B cell (primary cell): ENCODE data around the gene COL8A2. TPM values are rescaled to one million over a fixed set of nuclear protein-coding genes. Genes with fewer than 3 reads are reported as not detected.

ENCODE experiments used
- ATAC-seq: fragments of 200-7000 bp; cut with Tn5 transposase; one replicate; pipeline ENCODE4 v1.10.0; 2021; ENCODE audit warnings: low read depth, mild to moderate bottlenecking, moderate number of reproducible peaks, moderate library complexity
- CTCF ChIA-PET: fragments of 350-600 bp; sonication (Branson Sonifier 250); formaldehyde crosslinking; loops from one replicate; lab custom pipeline; 2021; ENCODE audit warnings: antibody characterized with exemption, inconsistent platforms; lab: Charles Lee
- POLR2A ChIA-PET: fragments of 350-600 bp; sonication (Branson Sonifier 250); formaldehyde crosslinking; loops from one replicate; lab custom pipeline; 2021; ENCODE audit warnings: antibody characterized with exemption; lab: Charles Lee
- DNase-seq: peaks from one replicate; pipeline ENCODE4 v3.0.0; 2013
- H2AFZ ChIP-seq: 2 replicates; pipeline ENCODE4 v1.6.1; 2012; ENCODE audit warnings: mild to moderate bottlenecking, low read depth, low read length; ENCODE audit not compliant: insufficient read depth, poor library complexity, severe bottlenecking
- H3K27ac ChIP-seq, 2 donors: 1 replicate in 1 of 2; 2 replicates in 1 of 2; pipeline ENCODE4 v1.5.1; 2012 to 2013; ENCODE audit warnings: low read length in 2 of 2, mild to moderate bottlenecking in 2 of 2, moderate library complexity in 1 of 2
- H3K27me3 ChIP-seq, 4 experiments: fragments of 200-600 bp in 1 of 4; sonication (generic) in 1 of 4; replicated peaks in 1 of 4; 1 replicate in 2 of 4; 2 replicates in 2 of 4; pipeline versions ENCODE4 v1.6.1 to v1.7.0; 2013 to 2016; ENCODE audit warnings: low read length in 3 of 4, mild to moderate bottlenecking in 2 of 4, mixed read lengths in 1 of 4, moderate library complexity in 1 of 4; ENCODE audit not compliant: insufficient read depth in 4 of 4, control insufficient read depth in 3 of 4; ENCODE audit errors: control extremely low read depth in 1 of 4
- H3K36me3 ChIP-seq, 2 experiments: replicated peaks in 1 of 2; 1 replicate in 1 of 2; 2 replicates in 1 of 2; pipeline versions ENCODE4 v1.6.1 to v1.7.1; 2013; ENCODE audit warnings: low read length in 1 of 2; ENCODE audit not compliant: insufficient read depth in 2 of 2, control insufficient read depth in 1 of 2; ENCODE audit errors: control extremely low read depth in 1 of 2, extremely low read depth in 1 of 2
- H3K4me1 ChIP-seq, 2 donors: fragments of 200-600 bp in 1 of 2; sonication (generic) in 1 of 2; 1 replicate in 1 of 2; 2 replicates in 1 of 2; pipeline versions ENCODE4 v1.5.1 to v1.6.1; 2013 to 2017; ENCODE audit warnings: low read length in 2 of 2; ENCODE audit not compliant: control insufficient read depth in 2 of 2, insufficient read depth in 2 of 2
- H3K4me2 ChIP-seq: replicated peaks from 2 replicates; pipeline ENCODE3; 2012; ENCODE audit warnings: mild to moderate bottlenecking, low read depth, low read length; ENCODE audit not compliant: poor library complexity, severe bottlenecking
- H3K4me3 ChIP-seq, 5 experiments: fragments of 200-600 bp in 1 of 5; sonication (generic) in 1 of 5; 1 replicate in 3 of 5; 2 replicates in 2 of 5; pipeline versions ENCODE4 v1.5.1 to v1.7.0; 2011 to 2016; ENCODE audit warnings: low read length in 4 of 5, mild to moderate bottlenecking in 4 of 5, low read depth in 2 of 5, control low read depth in 1 of 5, moderate library complexity in 1 of 5; ENCODE audit not compliant: insufficient read depth in 1 of 5; ENCODE audit errors: control extremely low read depth in 1 of 5, extremely low read depth in 1 of 5
- H3K79me2 ChIP-seq: fragments of 200-600 bp; sonication (generic); one replicate; pipeline ENCODE4 v1.6.0; 2016; ENCODE audit warnings: low read length; ENCODE audit not compliant: control insufficient read depth, insufficient read depth
- H3K9ac ChIP-seq: fragments of 200-600 bp; sonication (generic); 2 replicates; pipeline ENCODE4 v1.6.1; 2017; ENCODE audit warnings: mild to moderate bottlenecking, low read length, moderate library complexity
- H3K9me3 ChIP-seq, 3 donors: one replicate each; pipeline versions ENCODE4 v1.6.1 to v1.7.1; 2013; ENCODE audit warnings: low read length in 2 of 3; ENCODE audit not compliant: control insufficient read depth in 2 of 3, insufficient read depth in 1 of 3; ENCODE audit errors: control extremely low read depth in 1 of 3
- H4K20me1 ChIP-seq: 2 replicates; pipeline ENCODE4 v1.6.0; 2012; ENCODE audit warnings: mild to moderate bottlenecking, low read length; ENCODE audit not compliant: insufficient read depth, control insufficient read depth, poor library complexity, severe bottlenecking
- H3K27ac Mint-ChIP-seq: one replicate; pipeline ENCODE4 v1.8.0; 2021; ENCODE audit warnings: mixed read lengths
- H3K27me3 Mint-ChIP-seq: one replicate; pipeline ENCODE4 v1.8.0; 2021; ENCODE audit warnings: mixed read lengths
- H3K4me1 Mint-ChIP-seq: one replicate; pipeline ENCODE4 v1.8.0; 2021; ENCODE audit warnings: mixed read lengths
- H3K4me3 Mint-ChIP-seq: one replicate; pipeline ENCODE4 v1.8.0; 2021; ENCODE audit warnings: mixed read lengths
- H3K9me3 Mint-ChIP-seq: one replicate; pipeline ENCODE4 v1.8.0; 2022; ENCODE audit warnings: mixed read lengths; ENCODE audit not compliant: insufficient read depth
- CTCF ChIP-seq: fragments of 200-600 bp; IDR thresholded peaks from one replicate; pipeline ENCODE4 v1.8.0; 2022; ENCODE audit warnings: antibody characterized with exemption, mild to moderate bottlenecking
- EZH2 ChIP-seq: IDR thresholded peaks from 2 replicates; pipeline ENCODE4 v1.6.1; 2012; ENCODE audit warnings: borderline replicate concordance, low read depth, mild to moderate bottlenecking, moderate library complexity, low read length; ENCODE audit not compliant: insufficient read depth, poor library complexity, severe bottlenecking
- WGBS: methylation state at CpG from one replicate; pipeline ENCODE4 v1.1.5; 2013; ENCODE audit warnings: missing lambda C conversion rate; ENCODE audit not compliant: insufficient coverage; 5-methylcytosine and 5-hydroxymethylcytosine counted together
- intact Hi-C: fragments of 100-400 bp; cut with micrococcal nuclease; formaldehyde crosslinking; loops from one replicate; pipeline ENCODE4 v1.10.0; 2022
- polyA plus RNA-seq: library from polyadenylated mRNA; depleted of rRNA; stranded (reverse); fragments of >200 nt; gene quantifications from 2 replicates; pipeline ENCODE4 v1.2.3, GENCODE V29; 2012
- total RNA-seq, 2 donors: library from RNA; stranded (reverse); fragments of 120-200 nt in 1 of 2; gene quantifications; 1 replicate in 1 of 2; 2 replicates in 1 of 2; pipeline versions ENCODE4 v1.2.3 to v1.2.4, GENCODE V29; 2013 to 2022

The COL8A2 gene
- total and polyA plus RNA-seq, 2 donors (not counting 1 experiment from before 2014, with no cell fraction given), result 0.17 TPM; not detected in 1

- no peak for DNase-seq
- no peak for ATAC-seq
- 100% methylated on average over 2 of the region's 2 CpGs for WGBS
- H2AFZ ChIP-seq, result no peak overlapping the region
- H3K9ac ChIP-seq, result no peak overlapping the region
- H4K20me1 ChIP-seq, result no peaks in the 10 kb centered on the region
- H3K36me3 ChIP-seq, result no peaks in the 10 kb centered on the region
- no peaks in the 10 kb centered on the region for H3K79me2 ChIP-seq
- H3K27me3 ChIP-seq, result no peaks in the 10 kb centered on the region
- H3K4me3 ChIP-seq, result no peak overlapping the region
- H3K4me2 ChIP-seq, result no peak overlapping the region
- no peaks in the 10 kb centered on the region for H3K9me3 Mint-ChIP-seq
- CTCF ChIA-PET, result no interaction called here
- intact Hi-C loops, result no loop called here
- no peaks in the 10 kb centered on the region for H3K9me3 ChIP-seq
- TF ChIP-seq CTCF (no peak), EZH2 (no peak)
- no peak overlapping the region for H3K4me3 Mint-ChIP-seq
- H3K4me1 ChIP-seq, result no peaks in the 10 kb centered on the region
- H3K4me1 Mint-ChIP-seq, result no peaks in the 10 kb centered on the region
- H3K27me3 Mint-ChIP-seq, result no peaks in the 10 kb centered on the region
- POLR2A ChIA-PET, result no interaction called here
- no peak overlapping the region for H3K27ac Mint-ChIP-seq
- H3K27ac ChIP-seq, result no peak overlapping the region
Observed at GRCh38 chr1:36068866-36069265, 56.2 kb downstream of the COL8A2 start.

- H3K27ac Mint-ChIP-seq, result no peak overlapping the region
- ChIA-PET CTCF (no interaction called here), POLR2A (no interaction called here)
- ATAC-seq, result no peak
- no peak overlapping the region for H3K4me3 Mint-ChIP-seq
- no peak for TF ChIP-seq EZH2
- TF ChIP-seq CTCF, result no peak
- Histone ChIP-seq H3K4me3 (no peak overlapping the region), H3K27ac (no peak overlapping the region), H3K36me3 (no peaks in the 10 kb centered on the region), H3K4me2 (no peak overlapping the region), H4K20me1 (no peaks in the 10 kb centered on the region), H3K79me2 (no peaks in the 10 kb centered on the region), H3K4me1 (no peaks in the 10 kb centered on the region), H3K9me3 (no peaks in the 10 kb centered on the region), H2AFZ (no peak overlapping the region), H3K9ac (no peak overlapping the region), H3K27me3 (no peaks in the 10 kb centered on the region)
- no peaks in the 10 kb centered on the region for H3K4me1 Mint-ChIP-seq
- H3K27me3 Mint-ChIP-seq, result no peaks in the 10 kb centered on the region
- DNase-seq, result no peak
- no peaks in the 10 kb centered on the region for H3K9me3 Mint-ChIP-seq
- intact Hi-C loops, result no loop called here
Observed at GRCh38 chr1:36067871-36068270, 57.2 kb downstream of the COL8A2 start.
